ENCODE data around the gene SPRED2.

DNA sequence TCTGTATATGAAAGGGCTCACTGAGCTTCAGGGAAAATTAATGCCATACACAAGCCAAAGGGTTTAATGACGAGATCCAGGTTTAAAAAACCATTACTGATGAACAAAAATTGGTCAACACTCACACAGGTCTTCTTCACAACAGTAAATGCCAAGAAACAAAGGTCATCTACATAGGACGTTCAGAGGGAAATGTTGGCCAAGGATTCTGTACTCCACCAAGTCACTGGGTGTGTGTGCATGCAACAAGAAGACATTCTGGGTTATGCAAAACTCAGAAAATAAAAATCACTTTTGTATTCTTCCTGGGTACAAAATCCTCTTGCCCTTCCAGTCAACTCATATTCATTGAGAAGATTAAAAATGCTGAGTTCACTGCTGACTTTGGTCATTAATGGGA lies 126.5 kb downstream of the SPRED2 start:
- TF ChIP-seq, protein P1, sequence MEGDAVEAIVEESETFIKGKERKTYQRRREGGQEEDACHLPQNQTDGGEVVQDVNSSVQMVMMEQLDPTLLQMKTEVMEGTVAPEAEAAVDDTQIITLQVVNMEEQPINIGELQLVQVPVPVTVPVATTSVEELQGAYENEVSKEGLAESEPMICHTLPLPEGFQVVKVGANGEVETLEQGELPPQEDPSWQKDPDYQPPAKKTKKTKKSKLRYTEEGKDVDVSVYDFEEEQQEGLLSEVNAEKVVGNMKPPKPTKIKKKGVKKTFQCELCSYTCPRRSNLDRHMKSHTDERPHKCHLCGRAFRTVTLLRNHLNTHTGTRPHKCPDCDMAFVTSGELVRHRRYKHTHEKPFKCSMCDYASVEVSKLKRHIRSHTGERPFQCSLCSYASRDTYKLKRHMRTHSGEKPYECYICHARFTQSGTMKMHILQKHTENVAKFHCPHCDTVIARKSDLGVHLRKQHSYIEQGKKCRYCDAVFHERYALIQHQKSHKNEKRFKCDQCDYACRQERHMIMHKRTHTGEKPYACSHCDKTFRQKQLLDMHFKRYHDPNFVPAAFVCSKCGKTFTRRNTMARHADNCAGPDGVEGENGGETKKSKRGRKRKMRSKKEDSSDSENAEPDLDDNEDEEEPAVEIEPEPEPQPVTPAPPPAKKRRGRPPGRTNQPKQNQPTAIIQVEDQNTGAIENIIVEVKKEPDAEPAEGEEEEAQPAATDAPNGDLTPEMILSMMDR (IDR thresholded peaks at IDR 0.05; ENCODE audit: low read depth, low read length), result no peak
- TF ChIP-seq EZH2phosphoT487 (IDR thresholded peaks at IDR 0.05; ENCODE audit: low read depth), result no peak
